Prostate gland (tissue), 2 donors: ENCODE measurements around the gene MFAP3.

Experiments
- POLR2A ChIP-seq: fragments of 450-650 bp; IDR thresholded peaks from one replicate; pipeline ENCODE4 v1.6.1; 2016; ENCODE audit warnings: antibody characterized with exemption, mild to moderate bottlenecking
- TF ChIP-seq, protein P1 (sequence below), 4 experiments: fragments of 200-600 bp in 2 of 4; fragments of 450-650 bp in 2 of 4; sonication (generic) in 2 of 4; IDR thresholded peaks; 1 replicate in 3 of 4; 2 replicates in 1 of 4; pipeline ENCODE4 v1.5.1; 2016 to 2019; ENCODE audit warnings: antibody characterized with exemption in 4 of 4, mild to moderate bottlenecking in 2 of 4, moderate library complexity in 2 of 4

DNA sequence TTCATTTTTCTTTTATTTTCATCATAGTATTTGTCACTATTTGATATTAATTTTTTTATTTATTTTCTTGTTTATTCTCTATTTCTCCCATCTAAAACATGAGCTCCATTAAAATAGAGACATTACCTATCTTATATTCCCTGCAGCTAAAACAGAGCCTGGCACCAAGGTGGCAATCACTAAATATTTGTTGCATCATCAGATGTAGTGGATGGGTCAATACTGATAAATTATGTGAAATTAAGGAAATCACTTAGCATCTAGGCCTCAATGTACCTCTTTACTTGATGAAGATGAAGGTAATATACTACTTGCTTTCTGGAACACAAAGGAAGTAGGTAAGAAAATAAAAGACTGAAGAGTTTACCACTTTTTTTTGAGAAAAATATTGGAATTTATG is 24.6 kb downstream of the MFAP3 start:
- TF ChIP-seq, protein P1, sequence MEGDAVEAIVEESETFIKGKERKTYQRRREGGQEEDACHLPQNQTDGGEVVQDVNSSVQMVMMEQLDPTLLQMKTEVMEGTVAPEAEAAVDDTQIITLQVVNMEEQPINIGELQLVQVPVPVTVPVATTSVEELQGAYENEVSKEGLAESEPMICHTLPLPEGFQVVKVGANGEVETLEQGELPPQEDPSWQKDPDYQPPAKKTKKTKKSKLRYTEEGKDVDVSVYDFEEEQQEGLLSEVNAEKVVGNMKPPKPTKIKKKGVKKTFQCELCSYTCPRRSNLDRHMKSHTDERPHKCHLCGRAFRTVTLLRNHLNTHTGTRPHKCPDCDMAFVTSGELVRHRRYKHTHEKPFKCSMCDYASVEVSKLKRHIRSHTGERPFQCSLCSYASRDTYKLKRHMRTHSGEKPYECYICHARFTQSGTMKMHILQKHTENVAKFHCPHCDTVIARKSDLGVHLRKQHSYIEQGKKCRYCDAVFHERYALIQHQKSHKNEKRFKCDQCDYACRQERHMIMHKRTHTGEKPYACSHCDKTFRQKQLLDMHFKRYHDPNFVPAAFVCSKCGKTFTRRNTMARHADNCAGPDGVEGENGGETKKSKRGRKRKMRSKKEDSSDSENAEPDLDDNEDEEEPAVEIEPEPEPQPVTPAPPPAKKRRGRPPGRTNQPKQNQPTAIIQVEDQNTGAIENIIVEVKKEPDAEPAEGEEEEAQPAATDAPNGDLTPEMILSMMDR (IDR thresholded peaks at IDR 0.05), result no peak
- no peak for TF ChIP-seq POLR2A
